ENCODE measurements around the gene DSG3. TPM values are rescaled to one million over a fixed set of nuclear protein-coding genes. Genes with fewer than 3 reads are reported as not detected.

DSG3 gene
- total RNA-seq, 1 donor from 2014 or later: not detected

DNA sequence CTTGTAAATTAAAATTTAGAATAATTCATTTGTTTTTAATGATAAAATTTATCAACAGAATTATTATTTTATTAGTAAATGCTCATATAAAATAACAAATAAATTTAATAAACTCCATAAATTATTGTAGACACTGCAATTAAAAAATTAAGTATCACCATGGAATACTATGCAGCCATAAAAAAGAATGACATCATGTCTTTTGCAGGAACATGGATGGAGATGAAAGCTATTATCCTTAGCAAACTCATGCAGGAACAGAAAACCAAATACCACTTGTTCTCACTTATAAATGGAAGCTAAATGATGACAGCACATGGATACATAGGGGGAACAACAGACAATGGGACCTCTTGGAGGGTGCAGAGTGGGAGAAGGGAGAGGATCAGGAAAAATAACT lies 29.7 kb upstream of the DSG3 start:
- H3K27me3 ChIP-seq: no peaks in the 10 kb centered on the region

DNA sequence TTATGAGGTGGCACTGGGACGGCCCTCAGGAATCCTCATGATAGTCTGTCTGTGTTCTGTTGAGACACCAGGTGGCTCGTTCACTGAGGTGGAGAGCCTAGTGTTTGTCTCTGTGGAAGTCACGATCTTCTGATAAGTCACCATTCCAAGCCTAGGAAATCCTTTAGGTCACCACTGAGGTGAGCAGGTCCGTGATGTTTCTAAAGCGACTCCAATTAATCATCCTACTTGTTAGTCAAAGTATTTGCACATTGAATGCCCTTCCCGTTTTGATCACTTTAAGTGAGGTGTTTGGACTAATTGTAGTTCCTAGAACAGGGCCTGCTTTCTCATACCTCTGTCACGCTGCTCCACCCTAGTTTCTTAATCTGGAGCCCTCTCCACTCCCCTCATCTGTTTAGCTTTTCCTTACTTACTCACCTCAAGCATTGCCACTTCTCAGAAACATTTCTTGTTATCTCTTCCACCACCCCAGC lies 28.0 kb upstream of the DSG3 start:
- no peak for DNase-seq (ENCODE audit: low spot score in 2 of 2)
- Histone ChIP-seq H3K9me3 (no peaks in the 10 kb centered on the region), H3K27ac (no peak overlapping the region), H3K36me3 (no peaks in the 10 kb centered on the region), H3K4me1 (no peaks in the 10 kb centered on the region), H3K27me3 (no peaks in the 10 kb centered on the region), H3K4me3 (no peak overlapping the region)
- intact Hi-C loops (cut with DNase I): no loop called here
- TF ChIP-seq, protein P1, sequence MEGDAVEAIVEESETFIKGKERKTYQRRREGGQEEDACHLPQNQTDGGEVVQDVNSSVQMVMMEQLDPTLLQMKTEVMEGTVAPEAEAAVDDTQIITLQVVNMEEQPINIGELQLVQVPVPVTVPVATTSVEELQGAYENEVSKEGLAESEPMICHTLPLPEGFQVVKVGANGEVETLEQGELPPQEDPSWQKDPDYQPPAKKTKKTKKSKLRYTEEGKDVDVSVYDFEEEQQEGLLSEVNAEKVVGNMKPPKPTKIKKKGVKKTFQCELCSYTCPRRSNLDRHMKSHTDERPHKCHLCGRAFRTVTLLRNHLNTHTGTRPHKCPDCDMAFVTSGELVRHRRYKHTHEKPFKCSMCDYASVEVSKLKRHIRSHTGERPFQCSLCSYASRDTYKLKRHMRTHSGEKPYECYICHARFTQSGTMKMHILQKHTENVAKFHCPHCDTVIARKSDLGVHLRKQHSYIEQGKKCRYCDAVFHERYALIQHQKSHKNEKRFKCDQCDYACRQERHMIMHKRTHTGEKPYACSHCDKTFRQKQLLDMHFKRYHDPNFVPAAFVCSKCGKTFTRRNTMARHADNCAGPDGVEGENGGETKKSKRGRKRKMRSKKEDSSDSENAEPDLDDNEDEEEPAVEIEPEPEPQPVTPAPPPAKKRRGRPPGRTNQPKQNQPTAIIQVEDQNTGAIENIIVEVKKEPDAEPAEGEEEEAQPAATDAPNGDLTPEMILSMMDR (IDR thresholded peaks at IDR 0.05): no peak

More for the DNA sequence above, 29.7 kb upstream of the DSG3 start:
- intact Hi-C loops (cut with DNase I): no loop called here
- TF ChIP-seq, protein P1 (IDR thresholded peaks at IDR 0.05): no peak
- H3K27ac ChIP-seq: no peak overlapping the region
- no peaks in the 10 kb centered on the region for H3K4me1 ChIP-seq
- no peak for DNase-seq (ENCODE audit: low spot score in 2 of 2)
- no peaks in the 10 kb centered on the region for H3K36me3 ChIP-seq
- no peak overlapping the region for H3K4me3 ChIP-seq
- H3K9me3 ChIP-seq: no peaks in the 10 kb centered on the region

DNA sequence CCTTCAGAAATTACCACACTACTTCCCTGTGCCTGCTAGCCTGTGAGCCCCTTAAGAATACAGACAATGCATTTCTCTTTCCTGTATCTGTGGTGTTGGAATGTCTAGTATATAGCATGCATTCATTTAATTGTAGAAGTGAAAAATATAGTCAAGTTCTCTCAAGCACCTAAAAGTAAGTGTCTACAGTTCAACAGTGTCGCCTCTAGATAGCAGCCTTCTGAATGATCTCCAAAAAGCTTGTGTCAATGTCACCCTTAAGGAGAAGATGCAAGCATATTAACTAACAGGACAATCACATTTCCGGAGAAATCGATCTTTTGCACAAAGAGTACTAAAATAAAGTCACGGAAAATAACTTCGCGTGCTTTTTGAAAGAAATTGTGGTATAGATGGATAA lies 27.5 kb upstream of the DSG3 start:
- TF ChIP-seq, protein P1 (IDR thresholded peaks at IDR 0.05): no peak
- intact Hi-C loops (cut with DNase I): no loop called here

DNA sequence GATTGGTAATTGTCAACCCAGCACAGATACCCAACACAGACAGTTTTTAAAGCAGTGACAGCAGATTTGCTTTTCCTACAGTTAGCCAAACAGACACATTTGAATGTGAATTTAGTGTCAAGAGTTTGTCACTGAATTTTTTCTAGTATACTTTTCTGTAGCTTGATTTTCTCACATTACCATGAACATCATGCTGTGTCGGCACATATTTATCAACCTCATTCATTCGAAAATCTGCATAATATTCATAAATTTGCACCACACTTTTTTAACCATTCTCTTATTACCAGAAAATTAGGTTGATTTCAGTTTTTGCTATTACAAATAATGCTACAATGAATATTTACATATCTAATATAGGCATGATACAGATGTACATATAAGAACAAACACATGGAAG lies 27.0 kb upstream of the DSG3 start:
- H3K9me3 ChIP-seq: no peaks in the 10 kb centered on the region
- TF ChIP-seq, protein P1 (IDR thresholded peaks at IDR 0.05): no peak
- no peak overlapping the region for H3K27ac ChIP-seq
- H3K27me3 ChIP-seq: no peaks in the 10 kb centered on the region
- no peak overlapping the region for H3K4me3 ChIP-seq
- DNase-seq (ENCODE audit: low spot score in 2 of 2): no peak
- no peaks in the 10 kb centered on the region for H3K4me1 ChIP-seq
- H3K36me3 ChIP-seq: no peaks in the 10 kb centered on the region
- intact Hi-C loops (cut with DNase I): no loop called here

More for the DNA sequence above, 27.5 kb upstream of the DSG3 start:
- H3K36me3 ChIP-seq: no peaks in the 10 kb centered on the region
- no peaks in the 10 kb centered on the region for H3K9me3 ChIP-seq
- no peak overlapping the region for H3K4me3 ChIP-seq
- no peaks in the 10 kb centered on the region for H3K27me3 ChIP-seq
- no peaks in the 10 kb centered on the region for H3K4me1 ChIP-seq
- no peak overlapping the region for H3K27ac ChIP-seq
- DNase-seq (ENCODE audit: low spot score in 2 of 2): no peak

DNA sequence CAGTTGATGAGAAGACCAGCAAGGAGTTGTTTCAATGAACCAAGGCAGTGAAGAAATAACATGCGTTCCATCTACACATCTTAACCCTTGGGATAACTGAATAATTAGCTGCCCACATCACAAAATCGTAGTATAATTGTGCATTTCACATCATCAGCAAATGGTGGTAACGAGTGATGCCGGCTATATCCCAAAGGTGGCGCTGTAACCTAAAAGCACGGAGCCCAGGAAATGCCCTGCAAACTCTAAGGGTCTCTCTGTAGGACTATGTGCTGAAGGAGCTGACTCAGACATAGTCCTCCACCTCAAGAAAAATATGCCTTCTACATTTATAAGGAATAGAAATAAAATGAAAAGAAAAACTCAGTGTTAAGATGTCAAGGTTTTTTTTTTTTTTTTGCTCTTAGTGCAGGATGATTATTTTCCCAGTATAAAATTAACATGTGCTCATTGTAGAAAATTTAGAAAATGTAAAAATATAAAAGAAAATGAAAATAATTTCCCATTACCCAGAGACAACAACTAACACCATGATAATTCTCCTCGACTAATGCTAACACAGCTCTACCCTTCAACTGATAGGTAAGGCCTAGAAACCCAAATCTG lies 23.1 kb upstream of the DSG3 start:
- no peak for DNase-seq (ENCODE audit: low spot score in 2 of 2)
- intact Hi-C loops (cut with DNase I): no loop called here
- Histone ChIP-seq H3K36me3 (no peaks in the 10 kb centered on the region), H3K4me3 (no peak overlapping the region), H3K9me3 (no peaks in the 10 kb centered on the region), H3K4me1 (no peaks in the 10 kb centered on the region), H3K27me3 (no peaks in the 10 kb centered on the region), H3K27ac (no peak overlapping the region)
- TF ChIP-seq, protein P1 (IDR thresholded peaks at IDR 0.05): no peak

DNA sequence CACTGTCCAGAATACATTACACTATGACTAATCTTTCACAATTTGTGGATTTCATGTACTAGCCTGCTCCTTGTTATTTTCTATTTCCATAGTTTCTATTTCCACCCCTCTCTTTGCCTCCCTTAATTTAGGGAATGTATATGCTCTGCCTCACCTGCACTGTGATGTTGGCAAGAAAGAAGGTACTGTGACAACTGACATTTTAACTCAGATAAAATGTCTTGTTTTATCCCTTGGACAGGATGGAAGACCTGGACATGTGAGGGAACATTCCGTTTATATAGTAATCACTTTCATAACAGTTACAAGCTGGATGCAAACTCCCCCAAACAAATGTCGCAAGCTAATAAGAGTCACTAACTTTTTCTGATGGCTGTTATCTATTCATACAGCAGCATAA lies 21.5 kb upstream of the DSG3 start:
- TF ChIP-seq, protein P1 (IDR thresholded peaks at IDR 0.05): no peak
- Histone ChIP-seq H3K9me3 (no peaks in the 10 kb centered on the region), H3K4me3 (no peak overlapping the region), H3K4me1 (no peaks in the 10 kb centered on the region), H3K27ac (no peak overlapping the region), H3K27me3 (no peaks in the 10 kb centered on the region), H3K36me3 (no peaks in the 10 kb centered on the region)
- no peak for DNase-seq (ENCODE audit: low spot score in 2 of 2)
- intact Hi-C loops (cut with DNase I): no loop called here

Data from ascending aorta (tissue), 2 donors.